Occipital lobe (tissue), 2 donors: Measurements from ENCODE around the gene ASRGL1. TPM values are rescaled to one million over a fixed set of nuclear protein-coding genes. Genes with fewer than 3 reads are reported as not detected.

Experiments
- DNase-seq: peaks from one replicate; lab custom pipeline; 2025; lab: John Stamatoyannopoulos, UW
- total RNA-seq: library from RNA; depleted of rRNA; stranded (reverse); fragments of >200 nt; gene quantifications from one replicate; pipeline ENCODE4 v1.2.3, GENCODE V29; 2014

Gene ASRGL1
- total RNA-seq, 1 donor from 2014 or later, result 23.6 TPM

GRCh38 chr11:62413060-62413696 lies 75.9 kb downstream of the ASRGL1 start:
- no peak for DNase-seq

GRCh38 chr11:62416596-62416995 lies 79.3 kb downstream of the ASRGL1 start:
- no peak for DNase-seq

GRCh38 chr11:62418136-62418535 lies 80.9 kb downstream of the ASRGL1 start:
- no peak for DNase-seq

GRCh38 chr11:62418733-62419132 lies 81.5 kb downstream of the ASRGL1 start, which contains the start of gene SCGB1A1:
SCGB1A1 (plus strand) TSS chr11:62419033; CDS start chr11:62419096, 63 bp downstream.
- no peak for DNase-seq

- no peak for DNase-seq
Measured at GRCh38 chr11:62419314-62419929, 82.2 kb downstream of the ASRGL1 start.

- DNase-seq, result no peak
Measured at GRCh38 chr11:62419943-62420342, 82.7 kb downstream of the ASRGL1 start.

- no peak for DNase-seq
Measured at GRCh38 chr11:62420882-62421281, 83.6 kb downstream of the ASRGL1 start.

- DNase-seq, result no peak
Measured at GRCh38 chr11:62421996-62422395, 84.7 kb downstream of the ASRGL1 start.

GRCh38 chr11:62423012-62423411 lies 85.8 kb downstream of the ASRGL1 start:
- no peak for DNase-seq

- DNase-seq, result no peak
Measured at GRCh38 chr11:62427630-62428233, 90.5 kb downstream of the ASRGL1 start.

- no peak for DNase-seq
Measured at GRCh38 chr11:62428871-62429560, 91.8 kb downstream of the ASRGL1 start.

GRCh38 chr11:62430425-62430824 lies 93.2 kb downstream of the ASRGL1 start:
- no peak for DNase-seq

GRCh38 chr11:62431171-62431901 lies 94.1 kb downstream of the ASRGL1 start:
- no peak for DNase-seq

GRCh38 chr11:62432695-62433094 lies 95.4 kb downstream of the ASRGL1 start:
- DNase-seq, result no peak

- no peak for DNase-seq
Measured at GRCh38 chr11:62433141-62433903, 96.1 kb downstream of the ASRGL1 start.

GRCh38 chr11:62433904-62434276 lies 96.6 kb downstream of the ASRGL1 start:
- DNase-seq, result no peak

GRCh38 chr11:62435846-62436660 lies 98.8 kb downstream of the ASRGL1 start:
- no peak for DNase-seq

- no peak for DNase-seq
Measured at GRCh38 chr11:62437616-62438015, 100.4 kb downstream of the ASRGL1 start.

- DNase-seq, result no peak
Measured at GRCh38 chr11:62438641-62439040, 101.4 kb downstream of the ASRGL1 start.
